SU-DHL-6 (cell line): ENCODE measurements around the gene TM4SF20.
"Not testable (repeated sequence)": the region's sequence is repeated elsewhere in the genome, so short reads cannot be mapped to it uniquely, and the experiment has no call there.

ENCODE experiments used
- H2AFZ ChIP-seq: fragments of 200-600 bp; sonication (generic); 2 replicates; pipeline ENCODE4 v1.6.1; 2014; ENCODE audit warnings: low read depth, mild to moderate bottlenecking, moderate library complexity, mixed read lengths, antibody characterized with exemption, low read length; ENCODE audit not compliant: severe bottlenecking
- H3F3A ChIP-seq: fragments of 200-600 bp; shearing (Covaris generic); 2 replicates; pipeline ENCODE4 v1.6.0; 2016; ENCODE audit warnings: antibody characterized with exemption, mild to moderate bottlenecking; ENCODE audit not compliant: insufficient read depth
- H3K27ac ChIP-seq: fragments of 200-600 bp; sonication (generic); 2 replicates; pipeline ENCODE4 v1.5.1; 2016; ENCODE audit warnings: low read depth, mild to moderate bottlenecking, low read length, moderate library complexity, mixed read lengths
- H3K27me3 ChIP-seq: fragments of 200-600 bp; sonication (generic), shearing (Covaris generic); 2 replicates; pipeline ENCODE4 v1.6.0; 2014; ENCODE audit warnings: mild to moderate bottlenecking, low read length
- H3K36me3 ChIP-seq: fragments of 200-600 bp; sonication (generic); 2 replicates; pipeline ENCODE4 v1.6.1; 2014; ENCODE audit warnings: mild to moderate bottlenecking, low read length, mixed read lengths
- H3K4me2 ChIP-seq: fragments of 300-600, 200-600 bp; shearing (Covaris generic), sonication (generic); 2 replicates; pipeline ENCODE4 v1.6.0; 2014; ENCODE audit warnings: low read length, low read depth, mild to moderate bottlenecking; ENCODE audit not compliant: poor library complexity, severe bottlenecking
- H3K4me3 ChIP-seq: fragments of 200-600 bp; sonication (generic); 2 replicates; pipeline ENCODE4 v1.5.1; 2014; ENCODE audit warnings: antibody characterized with exemption, low read length, mild to moderate bottlenecking, mixed read lengths; ENCODE audit not compliant: insufficient read depth, poor library complexity, severe bottlenecking
- H3K79me2 ChIP-seq: fragments of 200-600 bp; sonication (generic); 2 replicates; pipeline ENCODE4 v1.6.1; 2014; ENCODE audit warnings: mild to moderate bottlenecking, low read length, moderate library complexity; ENCODE audit not compliant: insufficient read depth
- H3K9ac ChIP-seq: fragments of 200-600 bp; sonication (generic); 2 replicates; pipeline ENCODE4 v1.7.0; 2014; ENCODE audit warnings: mild to moderate bottlenecking, low read length
- H3K9me2 ChIP-seq: fragments of 200-600 bp; sonication (generic); replicated peaks from 2 replicates; pipeline ENCODE4 v1.6.1; 2014; ENCODE audit warnings: low read length; ENCODE audit not compliant: insufficient read depth
- H3K9me3 ChIP-seq: fragments of 200-600 bp; sonication (generic); 2 replicates; pipeline ENCODE4 v1.6.1; 2014; ENCODE audit warnings: low read length, mixed read lengths; ENCODE audit not compliant: insufficient read depth
- H4K20me1 ChIP-seq: fragments of 200-600 bp; sonication (generic); 2 replicates; pipeline ENCODE4 v1.6.1; 2014; ENCODE audit warnings: low read depth, mild to moderate bottlenecking, antibody characterized with exemption, low read length, moderate library complexity, mixed read lengths
- CTCF ChIP-seq: fragments of 200-600 bp; sonication (generic); IDR thresholded peaks from one replicate; pipeline ENCODE4 v1.5.1; 2017; ENCODE audit warnings: antibody characterized with exemption, mild to moderate bottlenecking, low read length, moderate library complexity; ENCODE audit not compliant: insufficient read depth, poor library complexity, severe bottlenecking
- EZH2phosphoT487 ChIP-seq: fragments of 200-600 bp; sonication (generic), shearing (Covaris generic); conservative IDR thresholded peaks from 2 replicates; pipeline ENCODE4 v1.6.1; 2018; ENCODE audit warnings: mild to moderate bottlenecking, antibody characterized with exemption, low read length, moderate library complexity, mixed read lengths

The TM4SF20 gene

GRCh38 chr2:227386630-227387029 is 7.5 kb upstream of the TM4SF20 start:
- no peak overlapping the region for H3K4me2 ChIP-seq
- TF ChIP-seq EZH2phosphoT487 (no peak), CTCF (no peak)
- no peak overlapping the region for H2AFZ ChIP-seq

GRCh38 chr2:227383686-227384085 is 4.6 kb upstream of the TM4SF20 start:
- Histone ChIP-seq H3K9me2 (no peaks in the 10 kb centered on the region), H2AFZ (no peak overlapping the region), H3K9me3 (no peaks in the 10 kb centered on the region), H3K9ac (no peak overlapping the region), H3K4me2 (no peak overlapping the region), H3K36me3 (no peaks in the 10 kb centered on the region), H3K4me3 (no peak overlapping the region), H3K27ac (no peak overlapping the region), H4K20me1 (no peaks in the 10 kb centered on the region), H3F3A (no peaks in the 10 kb centered on the region), H3K79me2 (no peaks in the 10 kb centered on the region), H3K27me3 (no peaks in the 10 kb centered on the region)
- TF ChIP-seq CTCF (no peak), EZH2phosphoT487 (no peak)

More at GRCh38 chr2:227386630-227387029, 7.5 kb upstream of the TM4SF20 start:
- Histone ChIP-seq H3K9ac (no peak overlapping the region), H3K27me3 (no peaks in the 10 kb centered on the region), H3K36me3 (no peaks in the 10 kb centered on the region), H3F3A (no peaks in the 10 kb centered on the region), H3K27ac (no peak overlapping the region), H4K20me1 (no peaks in the 10 kb centered on the region), H3K4me3 (no peak overlapping the region), H3K79me2 (no peaks in the 10 kb centered on the region), H3K9me3 (no peaks in the 10 kb centered on the region), H3K9me2 (no peaks in the 10 kb centered on the region)

- not testable (repeated sequence) for H3K27me3 ChIP-seq, H2AFZ ChIP-seq, H3K79me2 ChIP-seq, H4K20me1 ChIP-seq, H3K9me3 ChIP-seq, H3K4me2 ChIP-seq, H3K9ac ChIP-seq, H3F3A ChIP-seq, H3K4me3 ChIP-seq, H3K27ac ChIP-seq, H3K9me2 ChIP-seq, H3K36me3 ChIP-seq
Observed at GRCh38 chr2:227382241-227382835, 3.2 kb upstream of the TM4SF20 start.

DNA sequence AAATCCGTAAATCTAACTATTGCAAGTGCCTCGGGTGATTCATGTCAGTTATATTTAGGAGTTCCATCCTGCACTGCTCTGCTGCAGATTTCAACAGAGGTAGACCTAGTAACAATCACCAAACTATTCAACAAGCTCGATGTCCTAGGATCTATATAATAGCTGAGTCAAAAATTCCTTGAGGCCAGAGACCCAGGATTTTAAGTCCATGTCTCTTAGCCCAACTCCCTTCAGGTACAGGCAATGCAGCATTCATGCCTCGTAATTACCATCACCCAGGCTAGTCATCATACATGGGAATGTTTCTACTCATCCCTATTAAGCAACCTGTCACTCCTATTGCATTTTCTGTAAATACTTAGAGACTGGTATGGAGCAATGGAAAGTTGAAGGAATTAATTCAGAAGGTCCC is 729 bp downstream of the TM4SF20 start:
- no peak overlapping the region for H3K9ac ChIP-seq
- H3K27me3 ChIP-seq, result no peaks in the 10 kb centered on the region
- H3K79me2 ChIP-seq, result no peaks in the 10 kb centered on the region
- no peaks in the 10 kb centered on the region for H3K36me3 ChIP-seq
- no peaks in the 10 kb centered on the region for H4K20me1 ChIP-seq
- no peak overlapping the region for H3K4me2 ChIP-seq
- no peaks in the 10 kb centered on the region for H3F3A ChIP-seq
- TF ChIP-seq EZH2phosphoT487, result no peak
- TF ChIP-seq CTCF, result no peak
- no peaks in the 10 kb centered on the region for H3K9me2 ChIP-seq
- no peak overlapping the region for H2AFZ ChIP-seq
- H3K27ac ChIP-seq, result no peak overlapping the region
- no peaks in the 10 kb centered on the region for H3K9me3 ChIP-seq
- H3K4me3 ChIP-seq, result no peak overlapping the region
